DOHH2 (cell line): ENCODE measurements around the gene FREM1.

Experiments
- H3F3A ChIP-seq: fragments of 200-600 bp; sonication (generic), shearing (Covaris generic); 2 replicates; pipeline ENCODE4 v1.6.0; 2016; ENCODE audit warnings: antibody characterized with exemption, mild to moderate bottlenecking; ENCODE audit not compliant: control insufficient read depth, insufficient read depth
- H3K27ac ChIP-seq: fragments of 200-600 bp; sonication (generic); 2 replicates; pipeline ENCODE4 v1.5.1; 2014; ENCODE audit warnings: low read depth, mild to moderate bottlenecking, low read length, moderate library complexity
- H3K27me3 ChIP-seq: fragments of 200-600 bp; sonication (generic); 2 replicates; pipeline ENCODE4 v1.6.1; 2014; ENCODE audit warnings: mild to moderate bottlenecking, low read length, mixed read lengths; ENCODE audit not compliant: control insufficient read depth
- H3K36me3 ChIP-seq: fragments of 200-600 bp; sonication (generic); 2 replicates; pipeline ENCODE4 v1.6.1; 2014; ENCODE audit warnings: mild to moderate bottlenecking, low read length, moderate library complexity, mixed read lengths; ENCODE audit not compliant: control insufficient read depth
- H3K4me1 ChIP-seq: fragments of 200-600 bp; sonication (generic); 2 replicates; pipeline ENCODE4 v1.6.1; 2014; ENCODE audit warnings: mild to moderate bottlenecking, low read length, mixed read lengths; ENCODE audit not compliant: control insufficient read depth
- H3K4me2 ChIP-seq: fragments of 200-600 bp; sonication (generic); 2 replicates; pipeline ENCODE4 v1.6.0; 2014; ENCODE audit warnings: mild to moderate bottlenecking, low read length, moderate library complexity
- H3K4me3 ChIP-seq: fragments of 200-600 bp; sonication (generic); 2 replicates; pipeline ENCODE4 v1.5.1; 2014; ENCODE audit warnings: mild to moderate bottlenecking, low read length, mixed read lengths
- H3K79me2 ChIP-seq: fragments of 200-600 bp; sonication (generic); 2 replicates; pipeline ENCODE4 v1.6.1; 2014; ENCODE audit warnings: mild to moderate bottlenecking, low read length, mixed read lengths; ENCODE audit not compliant: control insufficient read depth
- H3K9me2 ChIP-seq: fragments of 200-600 bp; sonication (generic); replicated peaks from 2 replicates; pipeline ENCODE4 v1.6.1; 2014; ENCODE audit warnings: mild to moderate bottlenecking, low read length, mixed read lengths; ENCODE audit not compliant: control insufficient read depth
- H3K9me3 ChIP-seq: fragments of 200-600 bp; sonication (generic); 2 replicates; pipeline ENCODE4 v1.6.1; 2014; ENCODE audit warnings: antibody characterized with exemption, low read length, mixed read lengths; ENCODE audit not compliant: control insufficient read depth, insufficient read depth
- H4K20me1 ChIP-seq: fragments of 200-600 bp; sonication (generic); 2 replicates; pipeline ENCODE4 v1.6.0; 2014; ENCODE audit warnings: low read depth, mild to moderate bottlenecking, antibody characterized with exemption, low read length, moderate library complexity; ENCODE audit not compliant: control insufficient read depth, insufficient read depth
- CTCF ChIP-seq: fragments of 200-600 bp; sonication (generic); IDR thresholded peaks from one replicate; pipeline ENCODE4 v1.5.1; 2014; ENCODE audit warnings: antibody characterized with exemption, mild to moderate bottlenecking, low read depth, low read length; ENCODE audit not compliant: poor library complexity, severe bottlenecking
- EZH2phosphoT487 ChIP-seq: fragments of 200-600 bp; sonication (generic); IDR thresholded peaks from 2 replicates; pipeline ENCODE4 v1.6.1; 2017; ENCODE audit warnings: borderline replicate concordance, mild to moderate bottlenecking, antibody characterized with exemption, low read length, moderate library complexity, mixed read lengths

Gene FREM1

GRCh38 chr9:14788846-14789245, 121.4 kb downstream of the FREM1 start:
- H3K4me2 ChIP-seq = no peak overlapping the region
- no peaks in the 10 kb centered on the region for H3F3A ChIP-seq
- no peak overlapping the region for H3K27ac ChIP-seq
- no peaks in the 10 kb centered on the region for H3K9me2 ChIP-seq
- TF ChIP-seq CTCF (no peak), EZH2phosphoT487 (no peak)
- no peak overlapping the region for H3K4me3 ChIP-seq
- no peaks in the 10 kb centered on the region; the same call in 1 of the 2 replicates for H3K27me3 ChIP-seq
- H3K4me1 ChIP-seq = no peaks in the 10 kb centered on the region
- H3K9me3 ChIP-seq = no peaks in the 10 kb centered on the region
- H4K20me1 ChIP-seq = no peaks in the 10 kb centered on the region
- no peaks in the 10 kb centered on the region for H3K79me2 ChIP-seq
- no peaks in the 10 kb centered on the region for H3K36me3 ChIP-seq

- no peaks in the 10 kb centered on the region for H3K36me3 ChIP-seq
- H3K79me2 ChIP-seq = no peaks in the 10 kb centered on the region
- H3K4me2 ChIP-seq = no peak overlapping the region
- H3K9me3 ChIP-seq = no peaks in the 10 kb centered on the region
- H3K4me3 ChIP-seq = no peak overlapping the region
- H3K4me1 ChIP-seq = no peaks in the 10 kb centered on the region
- H4K20me1 ChIP-seq = no peaks in the 10 kb centered on the region
- H3F3A ChIP-seq = no peaks in the 10 kb centered on the region
- no peak overlapping the region for H3K27ac ChIP-seq
- no peaks in the 10 kb centered on the region; the same call in 1 of the 2 replicates for H3K27me3 ChIP-seq
- H3K9me2 ChIP-seq = no peaks in the 10 kb centered on the region
- TF ChIP-seq CTCF = no peak
- no peak for TF ChIP-seq EZH2phosphoT487
These were observed 126.9 kb downstream of the FREM1 start for GRCh38 chr9:14783358-14783757.

GRCh38 chr9:14782286-14783051, 127.8 kb downstream of the FREM1 start:
- H4K20me1 ChIP-seq = no peaks in the 10 kb centered on the region
- TF ChIP-seq EZH2phosphoT487 = no peak
- TF ChIP-seq CTCF = no peak
- H3K9me2 ChIP-seq = no peaks in the 10 kb centered on the region
- no peaks in the 10 kb centered on the region; the same call in 1 of the 2 replicates for H3K27me3 ChIP-seq
- H3K27ac ChIP-seq = no peak overlapping the region
- H3F3A ChIP-seq = no peaks in the 10 kb centered on the region
- H3K4me1 ChIP-seq = no peaks in the 10 kb centered on the region
- H3K79me2 ChIP-seq = no peaks in the 10 kb centered on the region
- H3K9me3 ChIP-seq = no peaks in the 10 kb centered on the region
- H3K36me3 ChIP-seq = no peaks in the 10 kb centered on the region
- no peak overlapping the region for H3K4me2 ChIP-seq
- H3K4me3 ChIP-seq = no peak overlapping the region
